Ureter (tissue), 1 donor: ENCODE data around the gene KIDINS220. TPM values are rescaled to one million over a fixed set of nuclear protein-coding genes. Genes with fewer than 3 reads are reported as not detected.
"Not testable (repeated sequence)": the region's sequence is repeated elsewhere in the genome, so short reads cannot be mapped to it uniquely, and the experiment has no call there.

ENCODE experiments used
- DNase-seq: peaks from one replicate; pipeline ENCODE4 v3.0.0-alpha.2; 2020; ENCODE audit warnings: low spot score
- total RNA-seq: library from RNA; stranded (reverse); gene quantifications from one replicate; pipeline ENCODE4 v1.2.4, GENCODE V29; 2023
- donor health status: DM: yes; HTN: yes; CAD: no.

Gene KIDINS220
- total RNA-seq, 1 donor from 2014 or later: 71.2 TPM

DNA sequence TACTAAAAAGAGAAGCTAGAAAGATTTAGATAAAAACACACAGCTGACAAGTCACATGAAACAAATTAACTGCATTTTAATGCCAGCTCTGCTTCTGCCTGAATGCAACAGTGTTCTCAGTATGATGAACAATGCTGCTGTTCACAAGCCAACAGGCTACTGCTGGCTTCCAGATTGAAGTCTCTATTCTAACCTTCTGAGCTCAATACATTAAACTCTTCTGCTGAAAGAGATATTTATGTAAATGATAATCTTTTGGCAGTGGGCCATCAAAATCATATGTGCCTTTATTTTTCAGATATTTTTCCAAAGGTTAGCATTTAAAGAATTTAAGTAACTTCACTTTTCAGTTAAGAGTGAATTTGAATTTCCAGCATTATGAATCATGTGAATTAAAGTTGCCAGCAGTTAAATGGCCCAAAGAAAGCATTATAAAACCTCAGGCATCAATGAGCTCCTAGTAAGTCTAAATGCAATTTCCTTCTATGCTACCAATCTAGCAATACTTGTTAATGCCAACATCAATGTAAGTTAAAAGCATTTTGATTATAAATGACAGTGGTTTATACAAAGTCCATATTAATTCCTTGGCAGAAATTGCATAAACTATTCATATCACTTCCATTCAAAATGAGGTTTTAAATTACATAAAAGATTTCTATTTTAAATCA is 83.2 kb downstream of the KIDINS220 start:
- DNase-seq: no peak

DNA sequence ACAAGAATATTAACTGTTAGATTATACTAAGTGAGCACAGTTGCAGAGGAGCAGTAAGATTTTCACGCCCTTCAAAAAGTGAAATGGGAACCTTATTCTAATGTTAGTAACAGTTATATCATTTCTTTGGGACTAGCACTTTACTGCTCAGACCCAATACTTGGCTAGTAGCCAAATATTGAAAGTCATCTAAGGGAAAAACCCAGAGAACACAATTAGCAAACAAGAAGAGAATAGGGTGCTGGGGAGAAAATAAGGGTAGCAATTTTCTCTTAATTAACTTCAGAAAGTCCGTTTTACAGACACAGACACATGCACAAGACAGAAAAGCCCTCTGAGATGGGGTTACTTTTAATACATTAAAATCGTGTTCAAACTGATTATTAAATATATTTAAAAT is 83.8 kb downstream of the KIDINS220 start:
- no peak for DNase-seq

- no peak for DNase-seq
These were observed 85.0 kb downstream of the KIDINS220 start for GRCh38 chr2:8752385-8752784.

DNA sequence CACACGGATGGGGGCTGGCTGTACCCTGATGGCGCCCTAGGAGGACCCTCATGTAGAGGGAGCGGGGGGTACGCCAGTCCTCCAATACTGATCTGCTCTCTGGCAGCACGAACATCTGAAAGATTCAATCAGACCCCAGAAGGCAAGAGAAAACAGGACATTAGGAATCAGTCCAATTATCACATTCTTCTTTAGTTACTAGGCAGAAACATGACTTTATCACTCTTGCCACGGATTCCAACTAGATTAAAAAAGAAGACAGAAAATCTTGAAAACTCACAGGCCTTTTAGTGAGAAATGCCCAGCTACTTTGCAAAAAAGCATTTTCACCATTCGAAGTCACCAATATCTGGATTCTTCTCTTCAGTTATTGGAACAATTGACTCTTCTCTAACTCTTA is 87.2 kb downstream of the KIDINS220 start:
- no peak for DNase-seq

DNA sequence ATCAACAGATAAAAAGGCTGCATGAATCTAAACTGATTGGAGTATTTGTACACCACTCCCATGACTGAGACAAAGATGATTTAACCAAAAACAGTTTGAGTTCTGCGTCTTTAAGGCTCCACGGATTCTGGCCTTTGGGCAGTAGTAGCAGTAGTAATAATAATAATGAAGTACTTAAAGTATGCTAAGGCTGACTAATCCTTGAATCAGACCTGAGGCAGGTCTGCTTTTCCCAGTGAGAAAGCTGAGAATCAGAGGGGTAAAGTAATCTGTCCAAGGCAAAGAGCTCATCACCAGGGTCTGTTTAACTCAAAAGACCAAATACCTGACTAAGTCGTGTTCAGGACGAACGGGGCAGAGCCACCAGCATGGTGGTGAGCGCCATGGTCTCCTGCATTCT is 94.2 kb downstream of the KIDINS220 start:
- no peak for DNase-seq

DNA sequence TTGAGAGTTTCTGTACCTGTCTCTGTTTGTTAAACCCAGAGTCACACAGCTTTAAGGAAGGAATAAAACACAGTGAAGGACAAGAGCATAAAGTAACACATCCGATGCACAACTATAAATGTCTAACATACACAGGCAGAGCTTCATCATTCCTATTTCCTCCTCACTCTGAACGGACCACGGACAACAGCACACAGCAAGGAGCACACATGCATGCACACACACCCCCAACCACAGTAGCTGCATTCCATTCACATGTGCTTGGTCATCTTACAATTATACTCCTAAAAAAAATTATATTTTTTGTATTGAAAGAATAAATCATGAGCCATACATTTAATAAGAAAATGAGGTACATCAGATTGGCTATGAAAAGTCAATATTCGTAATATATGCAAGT is 97.3 kb downstream of the KIDINS220 start:
- no peak for DNase-seq

DNA sequence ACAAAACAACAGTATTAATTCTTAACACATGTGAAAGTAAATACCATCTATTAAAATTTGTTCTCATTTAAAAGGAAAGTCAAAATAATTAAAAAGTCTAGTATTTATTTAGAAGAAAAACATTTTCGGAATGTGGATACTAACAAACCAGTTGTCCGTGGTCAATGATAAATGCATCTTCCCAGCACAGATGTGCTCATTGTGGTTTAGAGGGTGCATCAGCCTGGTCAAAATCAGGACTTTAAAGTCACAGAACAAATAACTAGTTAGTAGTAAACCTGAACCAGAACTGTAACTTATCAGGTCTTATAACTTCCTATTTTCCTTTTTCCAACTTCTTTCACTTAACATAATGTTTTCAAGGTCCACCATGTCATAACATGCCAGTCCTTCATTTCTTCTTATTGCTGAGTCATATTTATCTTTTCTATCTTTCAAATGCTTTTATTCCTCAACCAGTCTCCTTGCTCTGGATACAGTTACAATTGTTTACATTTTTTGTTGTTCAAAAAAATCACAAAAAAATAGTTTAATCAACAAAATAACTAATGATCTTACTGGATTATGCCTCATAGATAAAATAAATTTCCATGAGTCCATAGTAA is 99.7 kb downstream of the KIDINS220 start:
- DNase-seq: no peak

DNA sequence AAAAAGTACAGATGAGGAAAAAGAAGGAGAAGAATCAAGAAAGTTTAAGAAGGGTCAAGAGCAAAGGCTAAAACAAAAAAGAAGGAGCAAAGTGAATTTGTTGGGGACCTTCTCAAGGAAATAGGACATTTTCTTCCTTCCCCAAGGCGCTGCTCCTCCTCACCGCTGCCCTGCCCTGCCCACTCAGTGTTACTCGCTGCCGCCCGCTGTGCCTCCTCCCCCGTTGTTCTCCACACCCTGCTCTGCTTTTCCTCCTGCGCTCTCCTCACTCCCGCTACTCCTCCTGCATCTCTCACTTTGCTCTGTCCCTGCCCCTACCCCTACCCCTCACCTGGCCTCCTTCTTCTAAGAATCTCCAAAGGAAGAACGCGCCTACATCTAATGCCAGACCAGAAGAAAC is 104.8 kb downstream of the KIDINS220 start:
- DNase-seq: no peak

GRCh38 chr2:8729939-8730338 is 107.5 kb downstream of the KIDINS220 start:
- DNase-seq: peak; percentile 49

DNA sequence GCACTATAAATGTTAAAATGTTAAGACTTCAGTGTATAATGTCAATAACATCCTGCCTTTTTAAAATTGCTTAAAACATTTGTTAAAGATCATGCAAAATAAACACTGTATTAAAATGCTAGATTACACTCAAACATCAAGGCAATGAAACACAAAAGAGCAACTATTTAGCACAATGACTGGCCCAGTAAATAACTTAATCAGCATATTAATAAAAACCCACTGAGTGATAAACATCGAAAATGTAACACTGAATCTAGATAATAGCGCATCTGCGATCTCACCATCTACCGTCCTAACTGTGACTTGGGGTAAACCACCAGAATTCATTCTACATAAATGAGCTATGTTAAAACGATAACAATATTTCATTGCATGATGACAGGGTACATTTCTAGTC is 108.3 kb downstream of the KIDINS220 start:
- not testable (repeated sequence) for DNase-seq

GRCh38 chr2:8728305-8729015 is 109.0 kb downstream of the KIDINS220 start:
- DNase-seq: no peak

- no peak for DNase-seq
These were observed 111.6 kb downstream of the KIDINS220 start for GRCh38 chr2:8725838-8726237.

GRCh38 chr2:8722986-8723385 is 114.4 kb downstream of the KIDINS220 start:
- DNase-seq: no peak

DNA sequence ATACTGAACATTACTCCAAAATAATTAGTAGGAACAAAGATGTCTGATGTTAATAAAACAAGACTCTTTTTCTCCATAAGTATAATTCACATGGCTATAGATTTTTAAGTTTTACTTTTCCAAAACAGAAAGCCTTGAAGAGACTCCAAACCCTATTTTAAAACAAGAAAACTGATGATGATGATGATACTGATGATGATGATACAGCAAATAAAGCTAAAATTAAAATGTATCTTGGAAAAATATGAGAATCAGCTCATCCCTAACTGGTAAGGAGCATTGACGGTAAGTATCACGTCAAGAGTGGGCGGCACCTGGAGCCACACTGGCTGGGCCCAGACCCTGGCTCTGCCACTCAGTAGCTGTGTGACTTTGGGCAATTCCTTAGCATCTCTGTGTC is 116.0 kb downstream of the KIDINS220 start:
- DNase-seq: no peak

GRCh38 chr2:8720741-8721140 is 116.7 kb downstream of the KIDINS220 start:
- DNase-seq: no peak

DNA sequence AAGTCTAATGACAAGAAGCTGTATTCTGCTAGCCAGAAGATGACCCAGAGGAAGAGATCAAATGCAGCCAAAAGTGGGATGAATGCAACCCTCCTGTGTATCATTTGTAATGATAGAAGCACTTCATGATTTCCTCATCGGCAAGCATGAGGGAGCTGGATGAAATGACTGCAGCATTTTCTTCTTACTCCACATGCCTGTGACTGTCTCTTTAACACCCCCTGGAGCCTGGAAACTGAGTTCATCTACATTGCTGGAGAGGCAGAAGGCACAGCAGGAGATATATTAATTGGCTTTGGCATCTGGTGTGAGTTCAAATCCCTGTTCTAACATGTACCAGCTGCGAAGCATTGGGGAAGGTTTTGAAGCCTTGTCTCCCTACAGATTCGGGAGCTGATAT is 117.9 kb downstream of the KIDINS220 start:
- no peak for DNase-seq

DNA sequence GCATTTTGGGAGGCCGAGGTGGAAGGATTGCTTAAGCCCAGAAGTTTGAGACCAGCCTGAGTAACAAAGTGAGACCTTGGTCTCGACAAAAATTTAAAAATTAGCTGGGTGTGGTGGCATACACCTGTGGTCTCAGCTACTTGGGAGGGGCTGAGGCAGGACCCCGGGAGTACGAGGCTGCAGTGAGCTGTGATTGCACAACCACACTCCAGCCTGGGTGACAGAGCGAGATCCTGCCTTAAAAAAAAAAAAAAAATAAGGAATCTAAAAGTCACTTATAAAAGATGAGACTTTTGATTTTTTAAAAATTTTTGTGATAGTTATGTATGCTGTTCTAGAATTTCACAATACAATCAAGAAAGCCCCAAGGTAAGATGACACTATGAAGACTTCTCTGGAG is 122.4 kb downstream of the KIDINS220 start:
- no peak for DNase-seq

- DNase-seq: no peak
These were observed 123.1 kb downstream of the KIDINS220 start for GRCh38 chr2:8714283-8714682.

- no peak for DNase-seq
These were observed 126.5 kb downstream of the KIDINS220 start for GRCh38 chr2:8710951-8711350.

- DNase-seq: no peak
These were observed 127.8 kb downstream of the KIDINS220 start for GRCh38 chr2:8709611-8710010.

GRCh38 chr2:8704906-8705305 is 132.5 kb downstream of the KIDINS220 start:
- no peak for DNase-seq

DNA sequence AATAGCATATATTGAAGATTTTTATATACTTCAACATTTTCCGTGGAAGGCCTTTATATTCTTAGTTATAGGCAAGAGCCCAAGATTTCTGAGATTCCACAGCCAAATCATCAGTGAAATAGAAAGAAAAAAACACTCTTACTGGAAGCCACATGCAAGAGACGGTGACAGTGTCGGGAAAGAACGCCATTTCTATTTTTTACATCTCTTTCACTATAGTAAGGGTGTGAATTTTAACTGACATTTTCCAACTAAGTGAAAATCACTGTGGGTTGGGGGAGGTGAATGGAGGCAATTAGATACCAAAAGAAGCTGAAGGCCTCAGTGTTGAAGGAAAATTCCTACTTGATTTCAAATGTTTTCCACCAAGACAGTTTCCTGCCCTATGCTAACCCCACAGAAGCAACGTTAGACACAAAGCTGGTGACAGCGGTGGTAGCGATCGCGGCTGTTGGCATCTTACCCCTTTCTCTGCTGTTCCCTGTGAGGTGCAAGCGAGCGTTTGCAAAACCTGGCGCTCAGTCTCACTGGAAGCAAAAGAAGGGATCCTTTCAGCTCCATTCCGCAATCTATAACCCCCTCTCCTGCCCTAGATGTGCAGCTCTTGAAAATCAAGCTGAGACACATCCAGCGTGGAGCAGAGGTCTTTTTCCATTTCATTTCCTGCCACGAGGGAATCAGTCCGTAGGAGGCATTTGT is 135.6 kb downstream of the KIDINS220 start:
- no peak for DNase-seq

GRCh38 chr2:8699839-8700238 is 137.6 kb downstream of the KIDINS220 start:
- no peak for DNase-seq
